ENCODE results near the gene CCDC24. TPM values are rescaled to one million over a fixed set of nuclear protein-coding genes. Genes with fewer than 3 reads are reported as not detected.
A peak's percentile ranks its signal among the peaks of the same experiment; 100 is the strongest.

The CCDC24 gene
- polyA plus RNA-seq, 1 donor = 19.5 TPM

DNA sequence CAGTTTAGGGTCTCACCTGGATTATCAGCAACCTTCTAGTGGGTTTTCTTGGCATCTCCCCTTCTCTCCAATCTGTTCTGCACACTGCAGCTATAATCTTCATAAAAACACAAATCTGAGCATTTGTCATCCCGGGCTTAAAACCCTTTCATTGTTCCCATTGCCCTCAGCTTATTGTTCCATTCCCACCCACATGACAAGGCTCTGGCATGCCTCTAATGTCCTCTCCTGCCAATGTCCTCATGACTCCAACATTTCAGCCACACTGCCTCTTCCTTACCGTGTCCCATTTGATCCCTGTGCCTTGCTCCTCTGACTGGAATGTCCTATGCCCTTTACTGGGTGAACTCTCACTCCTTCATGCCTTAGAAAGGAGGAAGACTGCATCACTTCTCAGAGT lies 29.1 kb upstream of the CCDC24 start:
- no peak for DNase-seq

DNA sequence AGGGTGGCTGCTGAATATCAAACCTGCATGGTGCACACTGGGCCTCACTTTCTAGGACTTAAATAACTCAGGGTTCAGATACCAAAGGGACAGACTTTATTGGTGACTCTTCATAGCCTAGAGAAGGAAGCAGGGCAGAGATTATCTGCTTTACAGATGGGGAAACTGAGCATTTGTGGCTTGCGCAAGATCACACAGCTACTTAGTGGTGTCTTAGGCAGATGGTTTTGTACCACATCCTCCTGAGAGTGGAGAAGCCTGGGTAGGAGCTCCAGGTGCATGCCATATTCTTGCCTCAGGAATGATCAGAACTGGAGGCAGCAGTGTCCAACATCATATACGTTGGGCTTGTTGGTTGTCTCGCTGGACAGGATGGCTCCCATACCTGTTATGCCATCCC lies 28.4 kb upstream of the CCDC24 start:
- DNase-seq = no peak

DNA sequence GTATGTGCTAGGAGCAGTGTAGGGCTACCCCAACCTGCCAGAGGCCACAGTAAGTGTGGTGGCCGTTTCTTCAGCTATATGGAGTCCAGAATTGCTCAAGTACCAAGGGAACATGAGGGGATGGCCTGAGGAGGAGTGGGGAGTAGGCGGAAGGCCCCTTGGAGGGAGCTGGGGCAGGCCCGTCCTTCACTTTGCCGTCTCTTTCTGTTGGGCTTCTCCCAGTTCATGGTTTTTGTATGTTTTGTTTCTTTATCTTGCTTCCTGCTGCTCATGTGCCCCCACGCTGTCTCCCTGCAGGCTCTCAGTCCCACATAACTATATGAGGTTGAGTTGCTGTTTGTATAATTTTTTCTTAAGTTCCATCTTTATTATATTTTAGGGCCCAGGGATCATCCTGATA lies 27.5 kb upstream of the CCDC24 start:
- no peak for DNase-seq

DNA sequence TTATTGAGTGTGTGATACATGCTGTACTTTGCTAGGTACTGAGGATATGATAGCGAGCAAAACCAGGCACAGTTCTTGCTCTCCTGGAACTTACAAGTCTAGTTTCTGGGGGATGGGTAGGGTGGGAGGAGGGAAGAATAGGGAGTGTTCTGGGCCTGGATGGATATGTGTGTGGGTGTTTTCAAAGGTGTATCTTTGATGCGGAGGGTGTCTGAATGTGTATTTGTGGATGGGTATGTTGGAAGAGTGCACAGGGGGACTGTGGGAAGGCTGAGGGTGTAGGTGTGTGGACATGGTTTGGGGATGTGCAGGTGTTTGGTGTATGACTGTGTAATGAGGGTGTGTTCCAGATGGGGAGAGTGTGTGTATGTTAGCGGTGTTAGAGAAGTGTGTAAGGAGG lies 26.1 kb upstream of the CCDC24 start:
- no peak for DNase-seq

DNA sequence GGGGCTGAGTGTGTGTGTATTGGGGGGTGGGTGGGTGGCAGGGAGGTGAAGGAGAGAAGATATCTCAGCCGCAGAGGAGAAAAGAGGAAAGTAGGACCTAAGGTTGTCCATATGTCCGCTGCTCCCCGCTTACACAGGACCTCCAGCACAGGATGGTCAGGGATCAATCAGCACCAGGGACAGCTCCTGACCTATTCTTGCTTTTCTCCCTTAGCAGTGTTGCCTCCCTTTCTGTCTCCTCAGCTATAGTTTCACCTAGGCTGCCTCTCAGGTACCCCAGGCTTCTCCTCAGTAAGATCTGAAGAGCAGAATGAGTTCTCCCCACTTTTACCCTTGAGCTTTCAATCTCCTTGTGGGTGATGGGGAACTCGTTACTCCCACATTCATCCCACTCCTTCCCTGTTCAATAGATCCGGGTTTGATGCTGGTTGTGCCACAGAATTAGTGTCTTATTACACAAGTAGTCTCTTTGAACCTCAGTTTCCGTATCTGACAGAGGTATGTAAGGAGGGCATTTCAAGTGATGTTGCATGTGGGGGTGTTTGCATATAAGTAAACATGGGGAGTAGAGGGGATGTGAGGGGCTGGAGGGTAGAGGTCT lies 23.0 kb upstream of the CCDC24 start:
- no peak for DNase-seq

DNA sequence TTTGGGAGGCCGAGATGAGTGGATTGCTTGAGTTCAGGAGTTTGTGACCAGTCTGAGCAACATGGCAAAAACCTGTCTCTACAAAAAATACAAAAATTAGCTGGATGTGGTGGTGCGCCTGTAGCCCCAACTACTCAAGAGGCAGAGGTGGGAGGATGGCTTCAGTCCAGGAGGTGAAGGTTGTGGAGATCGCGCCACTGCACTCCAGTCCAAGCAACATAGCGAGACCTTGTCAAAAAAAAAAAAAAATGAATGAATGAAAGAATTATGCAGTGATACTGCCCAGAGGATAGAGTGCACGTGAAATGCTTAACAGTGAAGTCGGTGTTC lies 22.0 kb upstream of the CCDC24 start:
- DNase-seq = no peak

DNA sequence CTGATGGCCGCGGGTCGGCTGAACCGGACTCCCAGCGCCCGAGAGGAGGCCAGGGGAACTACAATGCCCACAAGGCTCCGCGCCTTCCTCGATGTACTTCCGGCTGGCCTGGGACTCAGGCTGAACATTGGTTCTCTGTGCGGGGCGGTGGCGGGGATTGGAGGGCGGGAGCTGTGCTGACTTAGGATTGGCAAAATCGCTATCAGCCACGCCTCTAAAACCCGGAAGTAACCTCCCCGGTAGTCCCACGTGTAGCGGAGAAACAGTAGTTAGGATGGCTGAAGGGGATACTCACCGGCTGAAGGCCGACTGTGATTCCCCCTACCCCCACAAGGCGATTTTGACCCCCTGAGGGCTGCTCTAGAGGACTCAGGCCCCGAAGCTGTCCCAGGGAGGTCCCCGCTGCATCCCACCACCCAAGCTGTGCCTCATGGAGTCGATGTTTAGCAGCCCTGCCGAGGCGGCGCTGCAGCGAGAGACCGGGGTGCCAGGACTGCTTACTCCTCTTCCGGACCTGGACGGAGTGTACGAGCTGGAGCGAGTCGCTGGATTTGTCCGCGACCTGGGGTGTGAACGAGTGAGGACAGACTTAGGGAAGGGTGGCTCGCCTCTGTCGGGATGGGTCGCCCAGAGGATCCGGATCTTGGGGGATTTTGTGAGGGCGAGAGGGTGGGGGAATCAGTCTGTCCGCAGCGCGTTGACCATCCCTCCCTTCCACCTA lies 21.5 kb upstream of the CCDC24 start, which contains the start of gene DPH2:
TSS of gene DPH2 (plus strand) at position 265 of the 721 bp plus-strand sequence. CDS start at position 431, 166 bp downstream.
- DNase-seq = peak; percentile 96

DNA sequence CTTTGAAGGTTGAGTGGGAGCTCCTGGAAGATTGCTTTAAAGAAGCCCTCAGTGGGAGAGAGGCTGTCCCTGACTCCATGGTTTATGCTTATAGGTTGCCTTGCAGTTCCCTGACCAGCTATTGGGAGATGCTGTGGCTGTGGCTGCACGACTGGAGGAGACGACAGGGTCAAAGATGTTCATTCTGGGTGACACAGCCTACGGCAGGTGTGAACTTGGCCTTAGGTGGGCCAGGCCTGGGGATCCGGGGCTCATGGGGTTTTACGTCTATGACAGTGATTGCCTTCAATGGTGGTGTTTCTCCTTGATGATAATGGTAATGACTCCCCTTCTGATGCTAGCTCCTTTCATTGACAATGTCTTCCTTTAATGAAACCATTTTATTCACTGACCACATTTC lies 20.9 kb upstream of the CCDC24 start:
- DNase-seq = no peak

DNA sequence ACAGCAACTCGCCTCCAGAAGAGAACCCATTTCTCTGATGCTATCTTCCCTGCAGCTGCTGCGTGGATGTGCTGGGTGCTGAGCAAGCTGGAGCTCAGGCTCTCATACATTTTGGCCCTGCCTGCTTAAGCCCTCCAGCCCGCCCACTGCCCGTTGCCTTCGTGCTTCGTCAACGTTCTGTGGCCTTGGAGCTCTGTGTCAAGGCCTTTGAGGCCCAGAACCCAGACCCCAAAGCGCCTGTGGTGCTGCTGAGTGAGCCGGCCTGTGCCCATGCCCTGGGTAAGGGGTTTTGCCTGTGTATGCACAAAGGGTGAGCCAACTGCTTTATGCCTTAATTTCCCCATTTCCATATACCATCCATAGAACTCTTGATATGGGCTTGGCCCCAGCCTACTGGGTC lies 20.5 kb upstream of the CCDC24 start:
- DNase-seq = no peak

DNA sequence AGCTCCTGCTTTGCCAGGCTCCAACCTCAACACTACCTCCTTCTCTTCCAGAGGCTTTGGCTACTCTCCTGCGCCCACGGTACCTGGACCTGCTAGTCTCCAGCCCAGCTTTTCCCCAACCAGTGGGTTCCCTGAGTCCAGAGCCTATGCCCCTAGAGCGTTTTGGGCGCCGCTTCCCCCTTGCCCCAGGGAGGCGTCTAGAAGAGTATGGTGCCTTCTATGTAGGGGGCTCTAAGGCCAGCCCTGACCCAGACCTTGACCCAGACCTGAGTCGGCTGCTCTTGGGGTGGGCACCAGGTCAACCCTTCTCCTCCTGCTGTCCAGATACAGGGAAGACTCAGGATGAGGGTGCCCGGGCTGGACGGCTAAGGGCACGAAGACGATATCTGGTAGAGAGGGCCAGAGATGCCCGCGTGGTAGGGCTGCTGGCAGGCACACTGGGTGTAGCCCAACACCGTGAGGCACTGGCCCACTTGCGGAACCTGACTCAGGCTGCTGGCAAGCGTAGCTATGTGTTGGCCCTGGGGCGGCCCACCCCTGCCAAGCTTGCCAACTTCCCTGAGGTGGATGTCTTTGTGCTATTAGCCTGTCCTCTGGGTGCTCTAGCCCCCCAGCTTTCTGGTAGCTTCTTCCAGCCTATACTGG lies 19.9 kb upstream of the CCDC24 start:
- no peak for DNase-seq

DNA sequence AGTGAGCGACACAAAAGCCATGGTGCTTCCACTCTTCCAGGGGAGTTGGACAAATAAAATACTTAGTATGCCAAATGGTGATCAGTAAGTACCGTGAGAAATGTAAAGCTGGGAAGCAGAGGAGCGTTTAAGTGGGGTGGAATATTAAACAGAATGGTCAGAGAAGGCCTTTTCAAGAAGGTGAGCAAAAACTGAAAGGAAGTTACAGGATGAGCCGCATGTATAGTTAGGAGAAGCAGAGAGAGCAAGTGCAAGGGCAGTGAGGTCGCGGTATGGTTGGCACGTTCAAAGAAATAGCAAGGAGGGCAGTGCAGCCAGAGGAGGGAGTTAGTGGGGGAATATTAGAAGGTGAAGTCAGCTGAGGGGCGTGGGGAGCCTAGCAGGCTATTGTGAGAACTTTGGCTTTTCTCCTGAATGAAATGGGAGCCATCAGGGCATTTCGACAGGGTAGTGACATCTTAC lies 17.4 kb upstream of the CCDC24 start:
- DNase-seq = no peak

DNA sequence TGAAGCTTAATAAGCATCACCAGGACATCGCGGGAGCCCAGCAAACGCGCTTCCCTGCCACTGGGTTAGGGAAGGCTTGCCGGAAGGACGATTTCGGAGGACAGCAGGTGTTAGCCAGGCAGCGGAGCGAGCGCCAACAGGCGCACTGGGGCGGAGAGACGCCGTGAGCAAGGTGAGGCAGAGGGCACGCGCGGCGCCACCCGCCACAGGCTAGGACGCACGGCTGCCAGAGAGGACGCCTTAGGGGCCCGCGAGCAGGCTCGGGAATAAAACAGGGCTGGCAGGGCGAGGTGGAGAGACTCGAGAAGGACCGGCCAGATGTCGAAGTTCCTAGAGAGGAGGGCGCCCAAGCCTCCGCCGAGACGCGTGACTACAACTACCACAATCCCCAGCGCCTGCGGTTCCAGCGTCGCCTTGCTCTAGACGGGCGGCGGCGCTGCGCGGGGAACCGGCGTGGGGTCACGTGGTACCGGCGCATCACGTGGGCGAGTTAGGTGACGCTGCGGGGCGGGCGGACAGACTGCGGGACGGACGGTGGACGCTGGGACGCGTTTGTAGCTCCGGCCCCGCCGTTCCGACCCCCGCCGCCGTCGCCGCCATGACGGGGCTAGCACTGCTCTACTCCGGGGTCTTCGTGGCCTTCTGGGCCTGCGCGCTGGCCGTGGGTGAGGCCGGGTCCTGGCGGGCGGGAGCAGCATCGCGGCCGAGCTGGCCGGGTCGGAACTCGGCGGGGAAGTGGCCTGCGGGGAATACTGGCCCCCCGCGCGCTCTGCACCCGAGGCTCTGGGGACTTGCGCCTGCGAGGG lies 16.8 kb upstream of the CCDC24 start, which contains the start of gene ATP6V0B:
TSS of gene ATP6V0B (plus strand) at position 518 of the 806 bp plus-strand sequence. CDS start at position 599, 81 bp downstream.
- peak; percentile 90 for DNase-seq

DNA sequence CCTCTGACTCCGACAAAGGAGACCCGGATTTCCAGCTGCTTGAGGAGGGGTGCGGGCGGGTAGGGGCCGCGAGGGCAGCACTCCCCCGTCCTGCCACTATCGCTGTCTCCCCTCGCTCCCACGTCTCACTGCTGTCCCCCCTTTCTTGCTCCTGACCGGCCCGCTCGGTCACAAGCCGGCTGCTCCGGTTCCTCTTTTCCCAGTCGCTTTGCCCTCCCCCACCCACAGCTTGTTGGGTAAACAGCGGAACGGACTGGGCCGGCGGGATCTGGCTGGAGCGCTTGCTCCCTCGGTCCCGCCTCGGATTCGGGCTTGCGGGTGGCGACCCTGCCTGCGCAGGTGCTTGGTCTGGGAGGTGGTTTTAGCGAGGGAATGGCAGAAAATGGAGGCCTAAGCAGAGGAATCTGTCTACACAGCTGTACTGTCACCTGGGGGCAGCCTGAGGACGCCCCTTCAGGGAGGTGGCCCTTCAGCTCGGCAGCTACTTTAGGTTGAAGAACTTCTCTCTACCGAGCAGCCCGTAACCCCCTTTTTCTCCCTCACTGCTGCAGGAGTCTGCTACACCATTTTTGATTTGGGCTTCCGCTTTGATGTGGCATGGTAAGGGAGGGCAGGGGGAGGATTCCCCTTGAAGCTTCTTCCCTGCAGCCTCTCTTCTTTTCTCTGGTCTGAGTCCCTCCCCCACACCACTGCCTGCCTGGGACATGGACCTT lies 16.0 kb upstream of the CCDC24 start:
- DNase-seq = no peak

DNA sequence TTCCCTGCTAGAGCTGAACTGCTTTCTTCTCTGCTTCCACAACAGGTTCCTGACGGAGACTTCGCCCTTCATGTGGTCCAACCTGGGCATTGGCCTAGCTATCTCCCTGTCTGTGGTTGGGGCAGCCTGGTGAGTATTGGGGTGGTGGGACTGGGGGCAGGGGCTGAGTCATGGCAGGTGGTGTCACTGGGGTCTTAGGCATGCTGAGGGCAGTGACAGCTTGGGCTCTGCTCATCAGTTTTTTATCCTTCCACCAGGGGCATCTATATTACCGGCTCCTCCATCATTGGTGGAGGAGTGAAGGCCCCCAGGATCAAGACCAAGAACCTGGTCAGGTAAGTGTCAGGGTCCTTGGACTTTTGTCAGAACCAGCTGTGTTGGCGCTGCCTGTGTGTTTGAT lies 15.4 kb upstream of the CCDC24 start:
- no peak for DNase-seq

DNA sequence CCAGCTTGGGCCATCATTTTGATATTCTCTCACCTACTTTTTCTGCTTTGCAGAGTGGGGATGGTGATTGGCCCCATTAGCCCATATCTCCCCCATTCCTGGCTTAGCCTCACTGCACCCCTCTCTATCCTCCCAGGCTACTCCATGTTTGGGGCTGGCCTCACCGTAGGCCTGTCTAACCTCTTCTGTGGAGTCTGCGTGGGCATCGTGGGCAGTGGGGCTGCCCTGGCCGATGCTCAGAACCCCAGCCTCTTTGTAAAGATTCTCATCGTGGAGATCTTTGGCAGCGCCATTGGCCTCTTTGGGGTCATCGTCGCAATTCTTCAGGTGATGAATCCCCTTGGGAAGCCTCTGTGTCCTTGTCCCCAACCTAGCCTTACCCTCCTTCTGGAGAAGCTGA lies 14.5 kb upstream of the CCDC24 start:
- no peak for DNase-seq

DNA sequence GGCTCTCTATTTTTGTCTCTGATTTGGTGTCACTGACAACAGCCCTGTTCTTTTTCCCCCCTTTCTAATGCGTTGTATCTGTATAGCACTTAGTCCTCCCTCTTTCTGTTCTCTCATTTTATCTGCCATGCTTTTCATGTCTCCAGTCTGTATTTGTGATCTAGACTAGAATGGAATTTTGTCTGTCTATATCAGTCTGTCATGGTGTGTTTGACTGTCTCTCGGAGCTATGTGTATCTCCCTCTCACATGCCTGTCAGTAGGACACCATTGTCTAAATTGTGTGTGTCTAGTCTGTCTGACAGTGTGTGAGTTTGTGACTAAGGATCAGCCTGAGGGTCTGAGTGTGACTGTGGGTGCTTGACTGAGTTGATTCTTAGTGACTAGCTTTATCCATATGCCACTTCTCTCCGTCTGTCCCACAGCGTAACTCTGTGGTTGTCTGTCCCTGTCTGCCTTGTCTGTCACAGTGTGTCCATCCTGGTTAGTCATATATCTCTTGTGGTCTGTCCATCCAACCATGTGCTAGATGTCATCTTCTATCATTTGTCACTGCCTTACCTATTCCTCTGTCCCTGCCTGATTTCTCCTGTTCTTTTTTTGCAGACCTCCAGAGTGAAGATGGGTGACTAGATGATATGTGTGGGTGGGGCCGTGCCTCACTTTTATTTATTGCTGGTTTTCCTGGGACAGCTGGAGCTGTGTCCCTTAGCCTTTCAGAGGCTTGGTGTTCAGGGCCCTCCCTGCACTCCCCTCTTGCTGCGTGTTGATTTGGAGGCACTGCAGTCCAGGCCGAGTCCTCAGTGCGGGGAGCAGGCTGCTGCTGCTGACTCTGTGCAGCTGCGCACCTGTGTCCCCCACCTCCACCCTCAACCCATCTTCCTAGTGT lies 13.8 kb upstream of the CCDC24 start:
- no peak for DNase-seq

DNA sequence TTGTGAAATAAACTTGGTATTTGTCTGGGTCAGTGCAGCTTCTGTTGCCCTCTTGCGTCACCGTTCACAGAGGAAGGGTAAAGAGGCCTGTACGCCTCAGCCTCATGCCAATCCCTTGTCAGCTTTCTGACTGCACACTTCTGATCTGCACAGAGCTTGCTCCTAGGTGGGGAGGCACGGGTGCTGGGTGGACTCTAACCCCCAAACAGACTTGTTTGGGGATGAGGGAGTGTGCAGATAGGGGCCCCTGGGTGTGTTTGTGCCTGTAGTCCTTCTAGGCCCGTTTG lies 13.2 kb upstream of the CCDC24 start:
- DNase-seq = no peak

DNA sequence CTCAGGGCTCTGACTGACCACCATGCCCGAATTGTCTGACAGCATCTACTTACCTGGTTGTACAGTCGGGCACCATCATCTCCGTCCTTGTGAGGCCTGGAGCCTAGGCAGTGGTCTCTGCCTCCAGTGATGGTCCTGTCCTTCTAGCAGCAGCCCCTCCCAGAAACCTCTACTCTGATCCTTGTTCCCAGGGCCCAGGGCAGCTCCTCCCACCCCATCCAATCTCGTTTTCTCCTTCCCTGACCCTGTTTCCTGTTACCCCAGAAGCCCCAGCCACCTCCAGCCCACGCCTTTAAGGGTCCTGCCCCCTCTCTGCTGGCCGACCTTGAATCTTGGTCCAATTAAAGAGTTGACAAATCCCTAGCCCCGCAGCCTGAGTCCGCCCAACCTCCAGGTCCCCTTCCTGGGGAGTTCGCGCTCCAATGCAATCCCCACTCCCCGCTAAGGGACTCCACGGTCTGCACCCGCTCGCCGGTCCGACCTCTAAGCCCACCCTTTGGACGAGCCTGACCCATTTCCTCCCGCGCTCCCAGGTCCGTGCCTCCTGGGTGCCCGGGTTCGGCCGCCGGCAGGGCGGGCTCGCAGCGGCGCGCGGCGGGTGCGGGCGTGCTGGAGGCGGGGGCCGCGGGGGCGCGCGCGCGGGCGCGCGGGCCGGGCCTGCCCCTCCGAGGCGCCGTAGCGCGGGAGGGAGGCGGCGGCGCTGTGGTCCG lies 12.7 kb upstream of the CCDC24 start, which contains the start of gene B4GALT2:
TSS of gene B4GALT2 (plus strand) at position 660 of the 710 bp plus-strand sequence. CDS start 1,951 bp downstream, outside the sequence.
- DNase-seq = no peak

DNA sequence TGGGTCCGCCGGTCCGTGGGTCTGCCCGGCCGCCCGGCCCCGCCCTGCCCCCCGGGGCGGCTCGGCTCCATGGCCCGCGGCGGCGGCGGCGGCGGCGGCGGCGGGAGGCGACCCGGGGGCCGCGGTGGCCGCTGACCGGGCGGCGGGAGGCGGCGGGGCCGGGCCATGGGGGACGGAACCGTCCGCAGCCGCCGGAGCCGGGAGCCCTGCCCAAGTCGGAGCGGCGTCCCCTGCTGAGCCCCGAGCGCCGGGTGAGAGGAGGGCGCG lies 12.2 kb upstream of the CCDC24 start:
- no peak for DNase-seq

DNA sequence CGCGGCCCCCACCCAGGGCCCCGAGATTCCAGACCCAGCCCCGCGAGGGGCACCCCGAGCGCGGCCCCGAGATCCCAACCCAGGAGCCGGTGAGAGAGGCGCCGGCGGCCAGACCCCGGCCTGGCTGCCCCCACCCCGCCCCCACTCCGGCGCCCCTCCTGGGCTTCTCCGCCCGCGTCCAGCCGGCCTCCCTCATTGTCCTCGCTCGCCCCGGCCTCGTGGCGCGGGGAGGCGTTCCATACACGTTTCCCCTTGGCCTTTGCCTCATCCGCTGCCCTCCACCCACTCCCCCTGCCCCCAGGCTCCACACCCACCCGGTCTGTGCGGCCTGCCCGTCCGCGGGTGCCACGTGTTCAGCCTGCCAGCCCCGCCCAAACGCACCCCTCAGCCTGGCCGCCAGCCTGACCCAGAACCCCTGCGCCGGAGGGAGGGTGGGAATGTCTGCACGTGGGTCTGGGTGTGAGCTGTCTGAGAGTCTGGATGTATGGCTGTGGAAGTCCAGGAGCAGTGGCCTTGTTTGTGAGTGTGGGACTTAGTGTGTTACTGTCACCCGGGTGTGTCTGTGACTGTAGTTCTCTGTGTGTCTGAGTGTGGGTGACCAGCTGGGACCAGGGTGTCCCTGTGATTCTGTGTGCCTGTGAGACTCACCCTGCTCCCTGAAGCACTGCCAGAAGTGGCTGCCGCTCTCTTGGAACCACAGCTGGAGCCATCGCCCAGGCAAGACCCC lies 11.7 kb upstream of the CCDC24 start:
- no peak for DNase-seq

Data from left kidney (tissue), 2 donors.